GM15510 (cell line): ENCODE results near the gene NEDD4L.

Source experiments
- POLR2A ChIP-seq: IDR thresholded peaks from 3 replicates; pipeline ENCODE4 v1.6.1; 2011; ENCODE audit warnings: borderline replicate concordance; ENCODE audit not compliant: insufficient read length; ENCODE audit errors: extremely low read depth

The NEDD4L gene

DNA sequence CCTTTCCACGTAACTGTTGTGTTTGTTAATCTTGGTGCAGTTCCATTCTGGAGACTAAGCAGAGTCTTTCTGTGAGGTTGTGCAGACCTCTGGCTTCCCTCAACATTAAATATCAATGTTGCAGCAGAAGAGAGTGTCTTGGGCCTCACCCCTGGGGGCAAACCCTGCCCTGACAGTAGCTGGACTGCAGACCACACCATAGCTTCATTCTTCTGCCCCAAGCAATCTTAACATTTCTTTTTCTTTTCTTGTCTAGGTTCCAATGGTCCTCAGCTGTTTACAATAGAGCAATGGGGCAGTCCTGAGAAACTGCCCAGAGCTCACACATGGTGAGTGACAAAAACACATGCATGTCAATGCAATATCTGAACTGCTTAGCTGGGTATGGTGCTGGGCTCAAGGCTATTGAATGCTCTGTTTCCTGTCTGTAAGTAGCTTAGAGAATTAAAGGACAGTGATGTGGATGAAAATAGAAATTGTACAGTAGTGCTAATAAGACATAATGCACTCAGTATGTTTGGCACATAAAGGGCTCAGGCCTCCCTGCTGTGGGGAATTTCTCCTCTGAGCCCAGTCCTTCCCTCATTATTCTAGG is 347.3 kb downstream of the NEDD4L start:
- no peak for TF ChIP-seq POLR2A

DNA sequence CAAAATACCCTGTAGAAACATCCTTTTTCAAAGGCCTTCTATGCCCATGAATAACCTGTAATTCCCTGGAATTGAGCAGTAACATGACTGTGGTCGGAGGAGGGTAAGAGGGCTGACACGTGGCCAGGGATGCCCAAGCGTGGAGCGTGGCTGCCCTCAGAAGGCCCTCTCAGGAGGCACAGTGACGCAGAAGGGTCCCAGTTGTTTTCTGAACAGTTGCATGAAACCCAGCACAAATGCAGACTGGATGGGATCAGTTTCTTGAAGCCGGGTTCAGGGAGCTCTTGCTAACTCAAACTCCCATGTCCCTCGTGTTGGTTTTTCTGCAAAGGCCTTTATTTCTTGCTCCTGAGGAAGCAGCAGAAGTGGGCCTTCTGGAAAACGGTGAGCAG is 347.9 kb downstream of the NEDD4L start:
- TF ChIP-seq POLR2A = no peak

DNA sequence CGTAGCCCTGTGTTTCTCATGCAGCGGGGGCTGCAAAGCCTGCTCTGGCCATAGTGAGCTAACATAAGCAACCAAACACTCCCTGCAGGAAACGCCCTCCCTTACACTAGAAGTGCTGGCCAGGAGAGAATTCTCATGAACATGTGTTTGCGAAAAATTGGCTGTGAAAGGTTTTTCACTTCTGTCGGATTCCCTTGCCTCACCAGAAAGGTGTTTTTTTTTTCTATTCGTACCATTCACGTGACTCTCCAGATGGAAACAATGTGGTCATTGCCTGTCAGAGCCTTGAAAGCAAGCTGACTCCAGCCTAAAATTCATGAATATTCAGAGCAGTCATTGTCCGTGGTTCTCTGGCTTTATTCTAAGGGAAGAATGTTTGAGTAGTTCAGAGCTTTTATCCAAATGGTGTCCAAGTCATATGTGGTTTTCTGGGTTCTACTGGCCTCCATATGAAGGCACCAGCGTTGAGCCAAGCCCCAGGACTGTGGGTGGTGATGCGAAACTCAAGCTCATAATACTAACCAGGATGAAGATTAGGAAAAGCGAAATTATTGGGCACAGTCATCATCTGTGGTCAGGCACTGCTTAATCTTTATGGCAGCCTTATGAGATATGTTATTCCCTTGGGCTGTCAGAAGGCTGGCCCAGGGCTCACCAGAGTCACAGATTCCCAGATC is 348.4 kb downstream of the NEDD4L start:
- TF ChIP-seq POLR2A = no peak

DNA sequence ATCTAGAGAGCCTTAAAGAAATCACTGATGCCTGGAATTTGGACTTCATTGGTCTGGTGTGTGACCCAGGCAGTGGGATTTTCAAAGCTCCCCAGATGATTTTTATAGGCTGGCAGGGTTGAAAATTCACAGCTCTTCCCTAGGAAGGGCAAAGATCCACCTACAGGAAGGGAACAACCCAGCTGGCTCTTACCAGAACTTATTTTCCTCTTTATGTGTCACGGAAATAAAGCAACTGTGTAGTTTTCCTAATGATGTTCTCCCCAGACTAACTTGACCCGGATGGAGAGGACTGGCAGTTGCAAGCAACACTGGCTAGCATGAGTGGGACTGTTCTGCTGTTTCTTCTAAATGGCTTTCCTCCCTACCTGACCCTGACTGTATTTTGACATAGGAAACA is 349.3 kb downstream of the NEDD4L start:
- no peak for TF ChIP-seq POLR2A

DNA sequence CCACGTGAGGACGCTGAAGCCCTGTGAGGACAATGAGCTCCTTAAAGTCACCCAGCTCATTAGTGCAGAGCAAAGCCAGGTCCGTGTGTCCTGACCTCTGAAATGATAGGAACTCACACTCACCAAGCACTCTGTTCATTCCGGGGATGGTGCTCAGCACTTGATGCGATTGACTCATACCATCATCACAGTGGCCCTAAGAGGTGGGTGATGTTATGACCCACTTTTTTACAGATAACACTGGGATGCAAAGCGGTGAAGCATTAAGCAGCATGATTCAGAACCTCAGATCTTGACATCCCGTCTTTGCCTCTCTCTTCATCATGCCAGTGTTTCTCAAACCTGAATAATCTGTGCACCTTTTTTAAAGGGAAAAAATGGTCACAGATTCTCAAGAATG is 350.0 kb downstream of the NEDD4L start:
- no peak for TF ChIP-seq POLR2A

DNA sequence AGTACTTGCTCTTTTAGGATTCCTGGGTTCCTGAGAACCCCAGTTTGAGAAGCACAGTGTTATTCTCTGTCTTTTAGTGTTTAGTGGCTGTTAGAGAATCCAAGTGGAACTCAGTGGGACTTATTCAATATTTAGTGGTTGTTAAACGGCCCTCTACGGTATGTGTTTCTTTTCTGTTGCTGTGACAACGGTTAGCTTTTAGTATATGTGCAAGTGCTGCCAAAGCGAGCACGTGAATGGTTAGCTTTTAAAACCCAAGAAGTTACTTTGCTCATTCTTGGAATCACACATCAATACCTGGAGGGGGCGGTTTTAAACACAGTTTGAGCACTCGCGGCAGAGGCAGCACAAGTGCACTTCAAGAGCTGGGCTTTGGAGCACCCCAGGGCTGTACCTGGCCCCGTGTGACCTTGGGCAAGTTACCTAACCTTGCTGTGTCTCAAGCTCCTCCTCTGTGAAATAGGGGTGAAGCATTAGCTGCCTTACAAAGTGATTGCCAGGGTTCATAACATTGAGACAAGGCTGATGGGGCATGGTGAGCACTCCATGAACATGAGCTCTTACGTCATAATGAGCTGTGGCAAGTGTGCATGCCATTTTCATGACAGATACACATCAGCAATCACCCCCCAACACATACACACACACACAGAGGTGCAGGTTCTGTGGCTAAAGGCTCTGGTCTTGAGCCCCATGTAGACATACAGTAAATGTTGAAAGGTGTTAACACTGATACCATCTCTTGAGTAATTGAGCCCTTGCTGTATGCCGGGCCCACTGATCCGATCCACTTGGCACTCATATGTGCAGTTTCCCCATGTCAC is 350.8 kb downstream of the NEDD4L start:
- no peak for TF ChIP-seq POLR2A

DNA sequence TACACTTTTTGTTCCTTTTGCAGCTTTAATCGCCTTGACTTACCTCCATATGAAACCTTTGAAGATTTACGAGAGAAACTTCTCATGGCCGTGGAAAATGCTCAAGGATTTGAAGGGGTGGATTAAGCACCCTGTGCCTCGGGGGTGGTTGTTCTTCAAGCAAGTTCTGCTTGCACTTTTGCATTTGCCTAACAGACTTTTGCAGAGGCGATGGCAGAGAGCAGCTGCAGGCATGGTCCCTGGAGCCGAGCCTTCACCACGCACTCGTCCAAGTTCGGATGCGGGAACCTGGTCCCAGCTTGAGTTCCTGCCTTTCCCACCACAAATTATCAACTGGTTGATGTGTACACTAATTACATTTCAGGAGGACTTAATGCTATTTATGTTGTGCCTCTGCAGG is 352.1 kb downstream of the NEDD4L start:
- no peak for TF ChIP-seq POLR2A

DNA sequence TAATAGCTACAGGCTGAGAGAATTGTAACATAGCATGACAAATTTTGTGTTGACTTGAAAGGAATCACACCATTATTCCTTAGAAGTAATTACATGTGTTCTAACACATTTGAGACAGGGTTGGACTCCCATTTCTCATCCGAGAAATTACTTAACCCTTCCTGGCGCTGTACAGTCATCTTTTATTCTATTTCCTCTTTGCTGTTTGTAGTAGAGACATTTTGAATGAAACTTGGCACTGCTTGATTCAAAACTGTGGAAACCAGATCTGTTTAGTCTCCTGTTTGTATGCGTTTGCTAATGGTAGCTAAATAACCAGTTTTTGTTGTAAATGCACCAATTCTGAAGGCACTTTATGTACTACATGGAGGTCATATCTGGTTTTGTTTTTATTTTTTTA is 352.9 kb downstream of the NEDD4L start:
- TF ChIP-seq POLR2A = no peak

DNA sequence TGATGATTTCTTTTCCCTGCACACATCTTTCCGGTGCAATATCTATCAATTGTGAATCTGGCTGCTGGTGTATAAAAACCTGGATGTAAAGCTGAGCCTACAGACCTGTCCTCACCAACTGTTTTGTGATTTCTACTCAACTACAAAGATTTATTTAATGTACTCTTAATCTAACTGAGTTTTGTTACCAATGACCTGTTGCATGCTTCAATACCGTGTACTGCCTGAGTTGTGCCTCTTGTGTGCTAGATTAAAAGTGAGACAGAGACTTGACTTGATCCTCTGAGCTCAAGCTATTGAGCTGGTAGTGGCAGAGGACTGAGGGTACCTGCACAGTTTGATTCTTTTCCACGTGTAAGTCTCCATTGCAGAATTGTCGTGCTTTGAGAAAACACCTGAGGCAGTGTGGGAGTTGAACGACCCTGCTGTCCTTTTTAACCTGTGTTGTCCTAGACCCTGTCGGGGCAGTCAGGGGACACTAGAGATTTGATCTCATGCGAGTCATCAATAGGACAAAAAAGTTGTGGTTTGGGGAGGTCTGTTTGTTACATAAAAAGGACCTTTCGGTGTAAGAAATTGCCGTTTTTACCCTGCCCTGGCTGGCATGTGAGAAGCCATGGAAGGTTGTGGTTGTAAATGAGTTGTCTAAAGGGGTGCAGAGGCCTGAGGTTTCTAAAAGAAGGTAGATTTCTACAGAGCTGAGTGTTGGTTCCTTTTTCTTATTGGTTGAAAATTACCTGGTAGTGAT is 353.5 kb downstream of the NEDD4L start:
- no peak for TF ChIP-seq POLR2A

DNA sequence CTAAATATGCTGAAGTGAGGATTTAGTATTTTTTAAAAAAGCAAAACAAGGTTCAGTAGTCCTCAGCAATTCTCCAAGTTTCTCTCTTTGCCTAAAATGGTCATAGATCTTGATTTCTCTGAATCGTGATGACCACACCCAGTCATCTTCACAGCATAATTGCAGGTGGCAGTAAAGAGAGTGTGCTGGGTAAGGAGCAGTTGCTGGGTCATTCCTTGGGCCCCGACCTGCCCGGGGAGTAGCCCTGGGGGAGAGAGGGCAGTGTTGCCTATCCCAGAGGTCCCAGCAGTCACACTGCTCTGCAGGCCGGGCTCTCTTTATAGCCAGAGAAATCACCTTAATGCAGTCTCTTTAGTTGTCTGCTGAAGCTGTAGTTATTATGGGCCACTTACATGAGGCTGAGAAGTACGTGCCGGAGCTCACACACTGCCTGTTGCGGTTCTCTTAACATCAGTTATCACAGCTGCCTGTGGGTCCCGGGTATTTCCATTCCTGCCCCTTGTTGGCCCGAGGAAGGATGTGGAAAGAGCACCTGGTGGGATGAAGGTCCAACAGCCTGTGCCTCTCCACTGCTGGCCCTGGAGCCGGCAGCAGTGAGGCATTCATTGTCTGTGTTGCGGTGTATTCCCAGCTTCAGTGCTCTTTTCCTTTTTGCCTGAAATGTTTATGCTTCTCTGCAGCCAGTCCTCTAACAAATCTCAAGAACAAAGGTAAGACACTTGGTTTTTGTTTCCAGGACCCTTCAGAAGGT is 354.8 kb downstream of the NEDD4L start:
- no peak for TF ChIP-seq POLR2A

DNA sequence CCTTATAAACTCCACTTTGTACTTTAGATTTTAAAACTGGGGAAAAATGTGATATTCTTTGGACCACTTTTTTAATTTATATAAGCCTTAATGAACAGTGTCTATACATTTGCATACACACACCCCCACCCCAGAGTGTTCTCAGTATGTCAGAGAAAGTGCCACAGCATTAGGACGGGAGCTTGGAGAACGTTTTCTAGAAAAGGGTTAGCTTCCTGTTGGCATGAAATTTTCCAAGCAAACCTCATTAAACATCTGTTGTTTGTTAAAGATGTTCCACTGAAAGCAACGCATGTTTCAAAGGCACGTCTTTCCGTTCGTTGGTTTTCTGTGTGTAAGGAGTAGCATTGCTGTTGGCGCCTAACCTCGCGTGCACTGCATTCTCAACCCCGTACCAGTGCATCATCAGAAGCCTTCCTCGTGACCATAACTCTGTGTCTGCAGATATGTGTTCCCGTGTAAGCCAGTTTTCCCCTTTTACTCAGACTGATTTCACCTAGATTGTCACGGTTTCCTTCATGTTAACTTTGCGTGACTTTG is 356.4 kb downstream of the NEDD4L start:
- TF ChIP-seq POLR2A = no peak

DNA sequence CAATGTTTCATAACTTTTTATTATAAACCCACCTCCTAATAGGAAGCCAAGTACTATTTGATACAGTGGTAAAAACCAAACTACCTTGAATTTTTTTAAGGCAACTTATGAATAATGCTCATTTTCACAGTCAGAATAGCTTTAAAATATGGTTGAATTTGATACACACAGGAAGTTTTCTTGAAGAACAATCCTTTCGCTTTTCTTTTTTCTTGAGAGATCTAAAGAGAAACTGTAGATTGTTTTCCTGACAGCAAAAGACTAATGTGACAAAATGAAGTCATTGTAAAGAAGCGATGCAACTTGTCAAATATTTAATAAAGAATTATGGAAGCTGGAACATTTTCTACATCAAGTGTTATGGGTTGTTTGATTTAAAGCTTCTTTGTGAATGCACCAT is 357.2 kb downstream of the NEDD4L start:
- no peak for TF ChIP-seq POLR2A

DNA sequence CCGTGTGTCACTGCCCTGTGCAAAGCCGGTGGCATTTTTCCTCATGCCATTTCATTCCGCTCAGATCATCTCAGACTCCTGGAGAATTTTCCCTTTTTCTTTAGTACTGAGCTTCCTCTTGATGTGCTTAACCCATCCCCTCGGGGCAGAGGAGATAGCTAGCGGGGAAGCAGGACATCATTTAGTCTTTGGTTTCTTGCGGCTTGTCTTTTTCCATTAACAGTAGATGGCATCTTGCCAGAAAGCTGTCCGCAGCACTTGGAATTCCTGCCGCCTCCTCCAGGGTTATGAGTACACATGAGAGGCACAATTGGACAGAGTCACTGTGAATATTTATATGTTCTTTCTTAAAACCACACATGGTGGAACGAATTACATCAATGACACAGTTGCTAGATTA is 358.2 kb downstream of the NEDD4L start:
- no peak for TF ChIP-seq POLR2A
